Measurements from ENCODE around the gene NPAS1.

NPAS1 gene

DNA sequence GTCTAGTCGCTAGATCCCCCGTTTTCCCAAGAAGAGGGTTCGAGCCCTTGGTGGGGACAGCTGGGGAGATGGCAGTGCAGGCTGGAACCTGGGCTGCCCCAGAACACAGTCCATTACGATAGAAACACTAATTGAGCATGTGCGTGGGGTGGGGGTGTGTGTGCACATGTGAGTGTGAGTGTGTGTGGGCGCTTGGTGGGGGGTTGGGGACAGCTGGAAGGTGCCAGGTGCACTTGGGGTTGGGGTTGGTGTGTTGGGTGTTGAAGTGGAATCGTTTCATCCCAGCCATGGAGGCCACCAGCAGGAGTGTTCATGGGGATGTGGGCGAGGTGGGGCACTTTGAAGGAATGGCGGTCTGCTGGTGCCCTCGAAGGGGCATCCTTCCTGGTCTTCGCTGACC, 18.1 kb upstream of the NPAS1 start:
- Histone ChIP-seq H3K4me3 (ENCODE audit: low read length) (no peak overlapping the region), H3K9ac (ENCODE audit: low read length) (no peak overlapping the region), H3K4me2 (ENCODE audit: low read length) (no peak overlapping the region), H3K9me3 (ENCODE audit: insufficient read depth, low read length) (no peaks in the 10 kb centered on the region), H4K20me1 (ENCODE audit: insufficient read depth, low read length) (no peaks in the 10 kb centered on the region; the same call in 1 of the 2 replicates), H2AFZ (ENCODE audit: low read depth, low read length) (no peak overlapping the region), H3K4me1 (ENCODE audit: low read length) (no peaks in the 10 kb centered on the region), H3K27ac (ENCODE audit: low read length) (no peak overlapping the region), H3K27me3 (ENCODE audit: low read depth, low read length) (no peaks in the 10 kb centered on the region), H3K79me2 (ENCODE audit: low read length) (no peaks in the 10 kb centered on the region), H3K36me3 (replicated peaks; ENCODE audit: low read depth, low read length) (peaks cover 8% of the 10 kb centered on the region)
- TF ChIP-seq EZH2phosphoT487 (IDR thresholded peaks at IDR 0.05; ENCODE audit: low read depth): no peak
- TF ChIP-seq, protein P1, sequence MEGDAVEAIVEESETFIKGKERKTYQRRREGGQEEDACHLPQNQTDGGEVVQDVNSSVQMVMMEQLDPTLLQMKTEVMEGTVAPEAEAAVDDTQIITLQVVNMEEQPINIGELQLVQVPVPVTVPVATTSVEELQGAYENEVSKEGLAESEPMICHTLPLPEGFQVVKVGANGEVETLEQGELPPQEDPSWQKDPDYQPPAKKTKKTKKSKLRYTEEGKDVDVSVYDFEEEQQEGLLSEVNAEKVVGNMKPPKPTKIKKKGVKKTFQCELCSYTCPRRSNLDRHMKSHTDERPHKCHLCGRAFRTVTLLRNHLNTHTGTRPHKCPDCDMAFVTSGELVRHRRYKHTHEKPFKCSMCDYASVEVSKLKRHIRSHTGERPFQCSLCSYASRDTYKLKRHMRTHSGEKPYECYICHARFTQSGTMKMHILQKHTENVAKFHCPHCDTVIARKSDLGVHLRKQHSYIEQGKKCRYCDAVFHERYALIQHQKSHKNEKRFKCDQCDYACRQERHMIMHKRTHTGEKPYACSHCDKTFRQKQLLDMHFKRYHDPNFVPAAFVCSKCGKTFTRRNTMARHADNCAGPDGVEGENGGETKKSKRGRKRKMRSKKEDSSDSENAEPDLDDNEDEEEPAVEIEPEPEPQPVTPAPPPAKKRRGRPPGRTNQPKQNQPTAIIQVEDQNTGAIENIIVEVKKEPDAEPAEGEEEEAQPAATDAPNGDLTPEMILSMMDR (IDR thresholded peaks at IDR 0.05; ENCODE audit: low read depth, low read length): no peak

DNA sequence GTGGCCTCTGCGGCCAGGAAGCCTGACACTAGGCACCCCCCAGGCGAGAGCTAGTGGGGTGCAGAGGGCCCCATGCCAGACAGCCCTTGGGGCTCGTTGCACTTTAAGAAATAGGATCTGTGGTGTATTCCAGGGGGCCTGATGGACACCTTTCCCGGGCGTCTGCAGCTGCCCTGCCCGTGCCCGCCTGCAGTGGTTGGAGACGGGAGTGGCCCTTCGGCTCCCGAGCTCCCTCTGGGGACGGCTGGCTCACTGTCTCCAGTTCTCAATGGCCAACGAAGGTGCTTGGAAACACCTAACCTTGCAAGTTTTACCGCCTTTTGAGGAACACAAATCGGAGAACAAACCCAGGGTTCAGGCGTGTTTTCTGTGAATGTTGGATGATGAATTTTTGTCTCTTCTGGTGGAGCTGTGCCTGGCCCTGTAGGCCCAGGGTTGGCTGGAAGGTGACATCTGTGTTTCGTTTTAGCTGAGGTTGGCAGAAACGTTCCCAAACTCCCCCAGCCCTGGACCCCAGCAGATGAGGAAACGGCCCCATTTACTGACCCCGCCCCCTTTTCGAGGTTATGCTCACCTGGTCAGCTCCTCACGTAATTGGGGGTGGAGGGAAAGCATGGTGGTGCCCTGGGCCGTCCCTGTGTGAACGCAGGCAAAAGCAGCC, 17.4 kb upstream of the NPAS1 start:
- Histone ChIP-seq H3K27me3 (ENCODE audit: low read depth, low read length) (no peaks in the 10 kb centered on the region), H3K79me2 (ENCODE audit: low read length) (no peaks in the 10 kb centered on the region), H3K4me1 (ENCODE audit: low read length) (no peaks in the 10 kb centered on the region), H3K4me2 (ENCODE audit: low read length) (no peak overlapping the region), H3K27ac (ENCODE audit: low read length) (no peak overlapping the region), H3K36me3 (replicated peaks; ENCODE audit: low read depth, low read length) (peaks cover 7% of the 10 kb centered on the region), H4K20me1 (ENCODE audit: insufficient read depth, low read length) (no peaks in the 10 kb centered on the region; the same call in 1 of the 2 replicates), H3K9ac (ENCODE audit: low read length) (no peak overlapping the region), H2AFZ (ENCODE audit: low read depth, low read length) (no peak overlapping the region), H3K4me3 (ENCODE audit: low read length) (no peak overlapping the region), H3K9me3 (ENCODE audit: insufficient read depth, low read length) (no peaks in the 10 kb centered on the region)
- TF ChIP-seq, protein P1 (IDR thresholded peaks at IDR 0.05; ENCODE audit: low read depth, low read length): no peak
- TF ChIP-seq EZH2phosphoT487 (IDR thresholded peaks at IDR 0.05; ENCODE audit: low read depth): no peak

DNA sequence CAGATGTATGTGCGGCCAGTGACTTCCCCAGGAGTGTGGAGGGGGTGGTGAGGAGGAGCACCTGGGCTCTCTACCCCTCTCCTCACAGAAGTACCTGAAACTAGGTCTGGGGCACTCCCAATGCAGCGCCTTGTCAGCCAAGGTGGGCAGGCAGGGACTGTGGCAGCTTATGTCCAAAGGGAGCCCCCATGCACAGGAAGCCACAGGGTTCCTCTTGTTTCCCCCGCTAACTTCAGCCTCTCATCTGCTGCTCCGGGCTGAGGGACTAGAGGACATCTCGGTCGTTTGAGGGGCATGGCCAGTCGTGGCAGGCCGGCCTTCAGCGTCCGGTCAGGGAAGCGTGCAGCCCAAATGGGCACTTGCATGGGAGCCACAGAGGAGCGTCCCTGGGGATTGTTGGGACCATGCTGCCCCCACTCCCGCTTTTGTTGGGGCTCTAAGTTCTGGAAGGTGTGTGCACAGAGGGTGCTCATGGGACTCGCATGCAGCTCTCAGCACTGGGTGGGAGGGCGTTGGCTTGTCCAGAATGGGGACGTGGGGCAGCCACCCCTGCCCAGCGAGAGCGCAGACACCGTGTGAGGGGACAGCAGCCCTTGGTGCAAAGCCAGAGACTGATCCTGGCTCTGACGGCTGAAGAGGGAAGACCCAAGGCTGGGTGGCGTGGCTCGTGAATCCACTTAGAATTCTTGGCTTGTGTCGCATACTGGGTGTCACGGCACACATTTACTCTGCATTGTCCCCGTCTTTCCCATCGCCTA, 16.6 kb upstream of the NPAS1 start:
- Histone ChIP-seq H3K27ac (ENCODE audit: low read length) (no peak overlapping the region), H2AFZ (ENCODE audit: low read depth, low read length) (no peak overlapping the region)

More for the DNA sequence above, 16.6 kb upstream of the NPAS1 start:
- no peaks in the 10 kb centered on the region; the same call in 1 of the 2 replicates for H4K20me1 ChIP-seq (ENCODE audit: insufficient read depth, low read length)
- H3K27me3 ChIP-seq (ENCODE audit: low read depth, low read length): no peaks in the 10 kb centered on the region
- no peak overlapping the region for H3K9ac ChIP-seq (ENCODE audit: low read length)
- no peaks in the 10 kb centered on the region for H3K9me3 ChIP-seq (ENCODE audit: insufficient read depth, low read length)
- no peaks in the 10 kb centered on the region for H3K4me1 ChIP-seq (ENCODE audit: low read length)
- TF ChIP-seq EZH2phosphoT487 (IDR thresholded peaks at IDR 0.05; ENCODE audit: low read depth): no peak
- TF ChIP-seq, protein P1 (IDR thresholded peaks at IDR 0.05; ENCODE audit: low read depth, low read length): no peak
- no peak overlapping the region for H3K4me2 ChIP-seq (ENCODE audit: low read length)
- peaks cover 2% of the 10 kb centered on the region for H3K36me3 ChIP-seq (replicated peaks; ENCODE audit: low read depth, low read length)
- no peak overlapping the region for H3K4me3 ChIP-seq (ENCODE audit: low read length)
- no peaks in the 10 kb centered on the region for H3K79me2 ChIP-seq (ENCODE audit: low read length)

All from OCI-LY3 (cell line).